HG02973 (cell line): ENCODE results near the gene UBE2G2.

ENCODE experiments used
- ATAC-seq: cut with Tn5 transposase; IDR thresholded peaks from one replicate; pipeline ENCODE4 v1.9.1; 2021; ENCODE audit warnings: moderate library complexity; ENCODE audit not compliant: unreplicated experiment

UBE2G2 gene

GRCh38 chr21:44732263-44732662 is 69.4 kb downstream of the UBE2G2 start:
- no peak for ATAC-seq

GRCh38 chr21:44730951-44731579 is 70.6 kb downstream of the UBE2G2 start:
- no peak for ATAC-seq

DNA sequence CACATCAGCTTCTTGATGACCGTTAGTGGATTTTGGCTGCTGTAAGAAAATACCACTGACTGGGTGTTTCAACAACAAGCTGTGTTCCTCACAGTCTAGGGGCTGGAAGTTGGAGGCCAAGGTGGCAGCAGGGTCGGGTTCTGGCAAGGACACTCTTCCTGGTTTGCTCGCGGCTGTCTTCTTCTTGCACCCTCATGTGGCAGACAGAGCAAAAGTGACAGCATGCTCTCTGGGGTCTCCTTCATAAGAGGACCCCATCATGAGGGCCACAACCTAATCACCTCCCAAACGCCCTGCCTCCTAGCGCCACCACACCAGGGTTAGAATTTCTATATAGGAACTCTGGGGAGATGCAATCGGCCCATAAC is 71.6 kb downstream of the UBE2G2 start:
- ATAC-seq, result no peak

DNA sequence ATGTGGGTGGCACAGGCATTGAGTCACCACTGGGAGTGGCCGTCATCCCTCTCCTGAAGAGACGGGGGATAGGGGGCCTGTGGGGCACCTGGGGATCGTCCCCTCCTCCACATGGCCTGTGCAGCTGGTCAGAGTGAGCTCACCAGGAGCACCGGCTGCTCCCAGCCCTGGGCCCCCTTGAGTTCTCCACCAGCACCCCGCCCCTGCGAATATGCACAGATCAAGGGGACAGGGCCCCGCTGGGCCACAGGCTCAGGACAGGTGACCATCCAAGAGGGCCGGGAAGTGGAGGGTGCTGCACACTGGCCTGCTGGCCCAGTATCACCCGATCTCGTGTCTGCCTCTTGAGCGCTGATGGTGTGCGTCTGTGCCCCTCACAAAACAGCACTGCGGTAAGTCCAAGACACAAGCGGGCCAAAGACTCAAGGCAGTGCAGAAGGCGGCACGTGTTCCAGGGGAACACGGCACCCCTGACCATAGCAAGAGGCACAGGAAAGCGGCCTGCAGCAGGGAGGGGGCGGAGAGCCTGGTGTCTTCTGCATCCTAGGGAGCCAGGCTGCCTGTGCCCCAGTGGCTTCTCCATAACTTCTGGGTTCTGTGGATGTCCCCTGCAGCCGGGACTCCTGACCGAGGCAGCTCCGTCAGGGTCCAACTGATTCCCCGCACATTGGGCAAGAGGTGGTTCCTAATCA is 72.1 kb downstream of the UBE2G2 start:
- ATAC-seq, result no peak

- ATAC-seq, result no peak
These were observed 72.9 kb downstream of the UBE2G2 start for GRCh38 chr21:44728716-44729115.

- ATAC-seq, result no peak
These were observed 73.9 kb downstream of the UBE2G2 start for GRCh38 chr21:44727757-44728156.

DNA sequence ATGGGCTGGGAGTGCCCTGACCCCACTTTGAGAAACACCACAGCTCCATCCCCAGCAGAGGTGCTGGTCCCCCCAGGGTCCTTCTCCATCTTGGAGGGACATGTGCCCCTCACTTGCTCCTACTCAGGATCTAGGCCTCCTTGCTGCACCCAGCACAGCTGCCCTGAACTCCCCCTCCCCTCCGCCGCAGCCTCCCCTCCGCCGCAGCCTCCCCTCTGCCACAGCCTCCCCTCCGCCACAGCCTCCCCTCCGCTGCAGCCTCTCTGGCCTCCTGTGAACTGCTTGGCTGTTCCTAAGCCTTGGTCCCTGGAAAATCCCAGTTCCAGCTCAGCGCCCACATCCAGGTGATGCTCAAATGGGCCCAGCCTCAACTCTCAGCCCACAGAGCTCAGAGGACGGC is 74.3 kb downstream of the UBE2G2 start:
- no peak for ATAC-seq

GRCh38 chr21:44726826-44727225 is 74.8 kb downstream of the UBE2G2 start:
- ATAC-seq, result no peak

DNA sequence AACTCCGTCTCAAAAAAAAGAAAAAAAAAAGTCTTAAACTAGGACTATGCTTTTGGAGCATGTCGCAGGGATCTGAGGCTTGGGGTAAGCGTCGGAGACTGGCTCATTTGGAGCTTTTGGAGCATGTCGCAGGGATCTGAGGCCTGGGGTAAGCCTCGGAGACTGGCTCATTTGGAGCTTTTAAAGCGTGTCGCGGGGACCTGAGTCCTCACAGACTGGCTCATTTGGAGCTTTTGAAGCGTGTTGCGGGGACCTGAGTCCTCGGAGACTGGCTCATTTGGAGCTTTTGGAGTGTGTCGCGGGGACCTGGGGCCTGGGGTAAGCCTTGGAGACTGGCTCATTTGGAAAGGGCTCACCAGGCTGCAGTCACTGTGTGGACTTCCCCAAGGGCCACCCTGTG is 76.7 kb downstream of the UBE2G2 start:
- ATAC-seq, result no peak

DNA sequence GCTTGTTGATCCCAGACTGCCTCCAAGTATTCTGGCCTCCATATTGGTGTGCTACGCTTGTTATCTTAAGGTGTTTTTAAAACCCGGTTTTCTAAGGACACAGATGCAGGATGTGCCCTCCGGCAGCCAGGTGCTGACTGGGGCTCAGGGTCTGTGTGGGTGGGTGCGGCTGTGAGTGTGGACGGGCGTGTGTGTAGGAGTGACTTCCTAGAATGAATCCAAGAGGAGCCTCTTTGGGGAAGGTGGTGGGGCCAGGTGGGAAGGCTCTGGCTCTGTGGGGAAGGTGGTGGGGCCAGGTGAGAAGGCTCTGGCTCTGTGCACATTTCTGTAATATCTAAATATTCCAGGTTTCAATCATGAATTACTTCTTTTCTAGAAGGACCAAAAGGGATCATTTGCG is 77.4 kb downstream of the UBE2G2 start:
- no peak for ATAC-seq

DNA sequence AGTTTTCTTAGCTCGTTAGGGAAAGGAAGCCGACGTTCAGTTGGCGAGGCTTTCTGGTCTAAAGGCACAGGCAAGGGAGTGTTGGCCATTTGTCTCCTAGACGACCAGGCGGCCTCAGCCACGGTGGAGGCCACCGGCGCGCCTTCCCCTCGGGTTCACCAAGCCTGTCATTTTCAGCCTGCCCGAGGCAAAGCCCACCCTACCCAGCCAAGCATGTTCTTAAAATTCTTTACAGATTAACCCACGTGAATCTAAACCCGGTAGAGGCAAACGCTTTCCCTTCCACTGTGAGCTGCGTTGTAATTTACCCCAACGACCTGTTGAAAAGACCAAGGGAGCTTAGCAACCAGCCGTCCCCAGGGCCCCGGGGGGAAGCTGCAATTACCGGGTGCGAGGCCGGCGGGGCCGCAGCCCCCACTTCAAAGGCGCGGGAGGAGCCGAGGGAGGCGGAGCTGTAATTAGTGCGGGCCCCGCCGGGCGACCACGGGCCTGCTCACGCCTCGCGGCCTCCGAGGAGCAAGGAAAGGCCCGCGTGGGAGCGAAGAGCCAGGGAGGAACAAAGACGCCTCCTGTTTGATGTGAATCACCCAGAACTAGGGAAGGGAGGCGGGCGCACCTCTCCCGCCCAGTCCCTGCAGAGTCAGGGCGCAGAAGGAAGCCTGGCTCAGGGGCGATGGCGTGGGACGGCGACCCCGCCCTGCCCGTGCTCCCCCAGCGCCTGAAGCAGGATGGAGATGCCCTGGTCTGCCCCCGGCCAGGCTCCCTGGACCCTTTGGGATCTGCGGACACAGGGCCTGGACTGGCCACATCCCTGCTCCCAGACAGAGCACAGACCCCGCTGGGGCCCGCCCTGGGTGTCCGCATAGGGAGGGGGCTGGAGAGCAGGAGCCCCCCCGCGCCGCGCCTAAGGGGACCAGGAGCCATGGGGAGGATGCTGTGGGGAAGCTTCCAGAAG is 78.2 kb downstream of the UBE2G2 start:
- ATAC-seq, result no peak

GRCh38 chr21:44722731-44723130 is 78.9 kb downstream of the UBE2G2 start:
- ATAC-seq, result no peak

DNA sequence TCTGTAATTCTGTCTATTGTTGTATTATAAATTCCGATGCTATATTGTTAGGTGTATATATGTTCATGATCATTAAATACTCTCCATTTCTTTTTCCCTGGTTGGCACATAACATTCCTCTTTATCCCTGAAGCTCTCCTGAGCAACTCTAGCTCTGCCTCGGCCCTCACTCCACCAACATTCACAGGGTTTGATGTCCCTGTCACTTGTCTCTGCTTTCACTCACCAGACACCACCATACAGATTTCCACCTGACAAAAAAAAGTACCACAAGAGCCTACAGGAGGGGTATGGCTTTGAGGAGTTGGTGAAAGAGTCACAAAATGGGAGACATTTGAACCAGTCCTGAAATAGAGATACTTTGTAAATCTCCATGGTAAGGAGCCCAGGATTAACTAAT is 81.5 kb downstream of the UBE2G2 start:
- no peak for ATAC-seq
